ENCODE results near the gene SLC66A2. TPM values are rescaled to one million over a fixed set of nuclear protein-coding genes. Genes with fewer than 3 reads are reported as not detected.

SLC66A2 gene
- total and polyA plus RNA-seq, 3 donors from 2014 or later: 72.5 to 143 (median 87.0) TPM

- Histone ChIP-seq H3K4me1 (peaks cover 7% of the 10 kb centered on the region), H3K9me3 (no peaks in the 10 kb centered on the region), H3K27me3 (no peaks in the 10 kb centered on the region), H3K36me3 (ENCODE audit: low read depth, missing control alignments) (no peaks in the 10 kb centered on the region), H3K4me3 (no peak overlapping the region), H3K27ac (no peak overlapping the region)
- intact Hi-C loops (cut with DNase I; ENCODE audit: low total_unique reads): no loop called here
- DNase-seq: no peak
- TF ChIP-seq POLR2A (IDR thresholded peaks at IDR 0.05) (no peak), CTCF (IDR thresholded peaks at IDR 0.05) (no peak)
- 98 to 100% methylated on average over 2 of the region's 2 CpGs for WGBS, 2 donors
Measured at GRCh38 chr18:79906706-79907105, 44.7 kb downstream of the SLC66A2 start.

- Histone ChIP-seq H3K4me1 (peaks cover 7% of the 10 kb centered on the region), H3K9me3 (no peaks in the 10 kb centered on the region), H3K27me3 (no peaks in the 10 kb centered on the region), H3K27ac (no peak overlapping the region), H3K4me3 (no peak overlapping the region), H3K36me3 (ENCODE audit: low read depth, missing control alignments) (no peaks in the 10 kb centered on the region)
- no peak for TF ChIP-seq CTCF (IDR thresholded peaks at IDR 0.05)
- TF ChIP-seq POLR2A (IDR thresholded peaks at IDR 0.05): no peak
- intact Hi-C loops (cut with DNase I; ENCODE audit: low total_unique reads): no loop called here
- 58 to 79% methylated on average over 1 of the region's 1 CpG for WGBS, 2 donors
- DNase-seq: no peak
Measured at GRCh38 chr18:79905993-79906392, 45.5 kb downstream of the SLC66A2 start.

- intact Hi-C loops (cut with DNase I; ENCODE audit: low total_unique reads): no loop called here
- peaks cover 7% of the 10 kb centered on the region for H3K4me1 ChIP-seq
- DNase-seq: peak; percentile 67
- TF ChIP-seq POLR2A (IDR thresholded peaks at IDR 0.05) (no peak), CTCF (IDR thresholded peaks at IDR 0.05) (no peak)
- no peak overlapping the region for H3K4me3 ChIP-seq
- no peaks in the 10 kb centered on the region for H3K9me3 ChIP-seq
- no peak overlapping the region for H3K27ac ChIP-seq
- no peaks in the 10 kb centered on the region for H3K27me3 ChIP-seq
- WGBS, 2 donors: 76 to 84% methylated on average over 9 to 21 of the region's 21 CpGs
- no peaks in the 10 kb centered on the region for H3K36me3 ChIP-seq (ENCODE audit: low read depth, missing control alignments)
Measured at GRCh38 chr18:79905389-79905911, 46.0 kb downstream of the SLC66A2 start.

GRCh38 chr18:79904357-79905147 lies 46.9 kb downstream of the SLC66A2 start:
- no peak for TF ChIP-seq POLR2A (IDR thresholded peaks at IDR 0.05)
- no peak for TF ChIP-seq CTCF (IDR thresholded peaks at IDR 0.05)

More at GRCh38 chr18:79904357-79905147, 46.9 kb downstream of the SLC66A2 start:
- Histone ChIP-seq H3K4me3 (no peak overlapping the region), H3K36me3 (ENCODE audit: low read depth, missing control alignments) (no peaks in the 10 kb centered on the region), H3K4me1 (peaks cover 7% of the 10 kb centered on the region), H3K27ac (no peak overlapping the region), H3K27me3 (no peaks in the 10 kb centered on the region), H3K9me3 (no peaks in the 10 kb centered on the region)
- DNase-seq: peak; percentile 12
- intact Hi-C loops (cut with DNase I; ENCODE audit: low total_unique reads): no loop called here
- 96 to 99% methylated on average over 9 to 27 of the region's 27 CpGs for WGBS, 2 donors

All from testis (tissue), 3 donors.